Activated gamma-delta T cell treated with anti-CD3 and anti-CD28 coated beads, Interleukin-2, amount 50 U/mL, for 16 hours (primary cell): ENCODE results near the gene PHACTR1.

Experiments used
- DNase-seq: peaks from one replicate; pipeline ENCODE4 v3.0.0-alpha.2; 2020; ENCODE audit warnings: low read depth

Gene PHACTR1

DNA sequence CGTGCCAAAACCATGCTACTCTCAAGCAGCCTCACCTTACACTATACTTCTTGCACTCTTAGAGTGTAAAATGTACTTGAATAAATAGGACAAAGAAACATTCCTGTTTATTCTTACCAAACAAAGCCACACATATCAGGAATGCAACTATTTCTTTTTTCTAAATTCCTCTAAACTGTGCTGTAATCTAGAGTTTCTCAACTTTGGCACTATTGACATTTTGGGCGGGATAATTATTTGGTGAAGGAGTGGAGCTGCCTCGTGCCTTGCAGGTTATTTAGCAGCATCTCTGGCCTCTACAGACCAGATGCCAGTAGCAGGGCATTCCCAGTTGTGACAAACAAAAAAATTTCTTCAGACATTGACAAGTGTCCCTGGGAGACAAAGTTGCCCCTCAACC is 86.9 kb downstream of the PHACTR1 start:
- no peak for DNase-seq

DNA sequence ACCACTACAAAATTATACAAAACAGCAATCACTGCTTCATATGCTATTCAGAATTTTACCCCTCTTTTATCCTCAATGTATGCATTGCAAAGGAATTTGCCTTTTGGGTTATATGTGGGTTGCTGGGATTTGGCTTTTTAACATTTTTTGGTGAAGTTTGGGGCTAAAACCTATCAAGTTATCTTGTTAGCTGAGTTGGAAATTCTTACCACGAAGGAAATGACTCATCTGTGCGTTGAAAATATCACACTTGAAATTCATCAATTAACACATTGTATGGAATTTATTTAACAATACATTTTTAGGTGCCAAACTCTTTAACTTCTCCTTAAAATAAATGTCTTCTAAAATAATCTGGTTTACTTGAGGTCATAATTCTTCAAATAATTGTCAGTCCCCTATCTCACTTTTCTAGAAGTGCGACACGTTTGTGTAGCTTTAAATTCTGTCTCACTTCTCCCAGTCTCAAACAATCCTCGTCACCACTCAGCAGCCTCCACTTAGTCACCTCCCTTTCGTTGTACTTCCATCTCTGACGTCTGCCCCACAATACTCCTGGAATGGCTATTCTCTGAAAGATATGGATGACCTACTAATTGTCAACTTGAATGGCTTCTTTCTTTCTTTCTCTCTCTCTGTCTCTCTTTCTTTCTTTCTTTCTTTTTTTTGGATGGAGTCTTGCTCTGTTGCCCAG is 88.5 kb downstream of the PHACTR1 start:
- no peak for DNase-seq

DNA sequence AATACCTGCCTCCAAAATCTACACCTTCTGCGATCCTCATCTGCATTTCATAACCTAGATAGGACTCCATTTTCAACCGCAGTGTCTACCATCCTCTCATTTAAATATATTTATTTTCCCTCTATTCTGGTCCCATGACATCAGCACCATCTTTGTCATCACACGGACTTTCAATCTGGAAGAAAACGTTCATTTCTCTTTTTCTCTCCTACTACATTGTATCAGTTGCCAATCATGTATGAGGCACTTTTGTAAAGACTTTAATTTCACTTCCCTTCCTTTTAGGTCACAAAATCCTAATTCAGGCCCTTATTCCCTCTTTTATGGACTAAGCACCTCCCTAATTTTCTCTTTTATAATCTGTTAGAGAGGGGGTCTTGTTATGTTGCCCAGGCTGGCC is 89.6 kb downstream of the PHACTR1 start:
- no peak for DNase-seq

DNA sequence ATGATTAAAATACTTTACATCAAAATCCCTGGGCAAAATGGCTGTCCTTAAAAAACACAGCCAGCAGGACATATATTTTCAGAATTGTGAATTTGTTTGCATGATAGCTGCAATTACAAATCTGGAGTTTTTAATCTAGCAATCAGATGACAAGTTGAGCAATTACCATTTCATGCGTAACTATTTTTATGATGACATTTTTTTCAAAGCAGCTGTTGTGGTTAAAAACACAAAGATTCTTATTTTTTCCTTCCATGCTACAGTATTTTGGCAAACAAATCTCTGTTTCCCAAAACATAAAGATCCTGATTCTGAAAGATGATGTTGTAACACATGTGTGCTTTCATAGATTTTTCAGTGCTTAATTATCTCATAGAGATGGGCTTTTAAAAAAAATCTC is 90.2 kb downstream of the PHACTR1 start:
- no peak for DNase-seq

DNA sequence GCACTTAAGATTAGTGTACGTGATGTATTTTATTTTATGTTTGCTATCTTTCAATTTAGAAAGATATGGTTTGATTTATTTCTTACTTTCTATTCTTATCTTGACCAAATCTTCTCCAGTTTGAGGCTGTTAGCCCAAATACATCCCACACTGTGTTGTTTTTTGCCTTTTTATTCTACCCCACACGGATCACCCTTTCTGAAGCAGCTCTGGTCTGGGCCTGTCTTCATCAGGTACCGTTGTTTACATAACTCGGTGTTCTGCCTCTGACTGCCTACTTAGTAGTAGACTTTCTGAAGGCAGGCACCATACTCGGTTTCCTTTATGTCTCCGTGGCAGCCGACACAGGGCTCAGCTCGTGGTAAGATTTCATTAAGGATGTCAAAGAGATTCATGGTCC is 95.0 kb downstream of the PHACTR1 start:
- DNase-seq = no peak

DNA sequence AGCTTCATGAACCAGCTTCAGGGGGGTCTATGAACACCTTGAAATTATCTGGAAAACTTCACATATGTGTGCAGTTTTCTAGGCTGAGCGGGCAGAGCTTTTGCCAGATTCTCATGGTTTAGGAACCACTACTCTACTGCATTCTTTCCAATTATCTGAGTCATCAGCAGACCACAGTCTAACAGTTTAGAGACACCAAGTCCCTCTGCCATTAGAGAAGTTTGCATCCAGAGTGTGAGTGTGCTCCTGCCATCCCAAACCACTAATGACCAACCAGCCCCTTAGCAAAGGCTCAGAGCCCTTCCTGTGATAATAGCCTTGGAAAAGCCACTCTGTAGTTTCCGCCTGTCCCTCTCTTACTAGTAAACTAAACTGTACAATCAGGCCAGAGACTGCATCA is 96.8 kb downstream of the PHACTR1 start:
- no peak for DNase-seq

DNA sequence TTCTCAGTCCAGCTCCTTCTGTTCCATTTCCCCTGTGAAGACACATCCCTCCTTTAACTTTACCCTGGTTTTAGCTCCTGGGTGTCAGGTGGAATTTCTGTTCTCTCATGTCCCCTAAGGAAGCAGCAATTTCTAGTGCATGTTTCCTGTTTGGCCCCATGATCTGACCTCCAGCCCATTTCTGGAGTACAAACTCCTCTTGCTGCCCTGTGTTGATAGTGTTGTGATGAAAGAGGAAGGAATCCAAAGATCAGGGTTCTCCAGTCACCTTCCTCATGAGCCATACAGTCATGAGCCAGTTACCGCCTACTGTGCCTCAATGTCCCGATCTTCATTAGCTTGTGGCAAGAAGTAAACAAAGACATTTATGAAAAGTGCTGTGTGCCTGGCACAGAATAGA is 97.4 kb downstream of the PHACTR1 start:
- DNase-seq = no peak

DNA sequence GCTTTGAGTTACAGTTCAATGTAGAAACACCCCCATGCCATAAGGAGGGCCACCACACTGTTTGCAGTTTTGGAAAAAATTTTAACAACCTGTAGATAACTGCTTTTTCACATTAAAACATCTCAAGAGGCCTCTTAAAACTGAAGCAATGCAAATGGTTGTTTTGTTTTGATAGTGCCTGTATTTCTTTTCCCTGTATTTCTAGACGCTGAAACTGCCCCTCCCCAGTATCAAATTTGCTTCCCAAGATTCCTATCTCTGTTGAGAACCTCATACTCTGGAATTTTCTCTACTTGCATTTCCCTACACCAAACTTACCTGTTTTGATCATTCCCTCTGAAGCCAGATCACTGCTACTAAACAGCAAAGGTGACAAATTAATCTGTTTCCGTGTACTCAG is 98.5 kb downstream of the PHACTR1 start:
- no peak for DNase-seq

DNA sequence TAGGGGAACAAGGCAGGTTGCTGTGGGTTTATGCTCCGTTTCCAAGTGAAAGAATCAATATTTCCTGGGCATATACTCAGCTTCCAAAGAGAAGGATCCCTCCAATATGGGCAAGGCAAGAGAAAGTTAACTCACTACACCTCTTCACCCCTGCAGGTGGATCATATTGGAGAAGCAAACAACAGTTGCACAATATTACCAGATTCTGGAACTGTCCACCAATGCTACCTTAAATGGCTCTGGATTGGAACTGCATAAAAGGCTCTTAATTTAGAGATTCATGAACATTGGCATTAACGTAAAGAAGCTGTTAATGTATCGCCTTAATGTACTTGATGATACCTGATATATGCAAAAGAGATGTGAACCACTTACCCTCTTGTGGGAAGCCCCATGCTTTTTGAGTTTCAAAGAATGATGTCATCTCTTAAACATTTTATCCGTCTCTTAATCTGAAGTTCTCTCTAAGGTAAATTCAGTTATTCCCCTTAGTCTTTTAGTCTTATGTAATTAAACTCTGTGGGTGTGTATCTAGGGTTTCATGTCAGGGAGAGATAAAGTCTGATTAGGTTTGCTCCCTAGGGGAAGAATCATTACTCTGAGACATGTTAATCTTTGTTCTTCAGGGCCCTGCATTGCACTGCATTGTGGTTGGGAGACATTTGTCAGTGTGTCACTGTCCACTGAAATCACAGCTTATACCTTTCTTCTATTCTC is 99.5 kb downstream of the PHACTR1 start:
- no peak for DNase-seq

DNA sequence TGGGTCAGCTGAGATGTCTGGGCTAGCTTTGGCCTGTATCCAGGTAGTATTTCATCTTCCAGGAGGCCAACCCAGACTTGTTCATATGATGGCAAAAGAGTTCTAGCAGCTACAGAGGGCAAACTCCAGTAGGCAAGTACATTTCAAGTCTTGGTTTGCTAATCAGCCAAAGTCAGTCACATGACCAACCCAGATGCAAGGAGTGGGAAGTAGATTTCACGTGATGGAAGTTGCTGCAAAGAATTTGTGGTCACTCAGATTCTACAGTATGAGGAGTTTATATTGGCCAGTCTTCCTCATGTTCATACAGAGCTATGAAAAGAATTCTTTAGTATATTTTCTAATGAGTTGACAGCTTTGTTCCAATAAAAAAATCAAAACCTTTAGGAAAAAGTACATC is 101.8 kb downstream of the PHACTR1 start:
- no peak for DNase-seq

DNA sequence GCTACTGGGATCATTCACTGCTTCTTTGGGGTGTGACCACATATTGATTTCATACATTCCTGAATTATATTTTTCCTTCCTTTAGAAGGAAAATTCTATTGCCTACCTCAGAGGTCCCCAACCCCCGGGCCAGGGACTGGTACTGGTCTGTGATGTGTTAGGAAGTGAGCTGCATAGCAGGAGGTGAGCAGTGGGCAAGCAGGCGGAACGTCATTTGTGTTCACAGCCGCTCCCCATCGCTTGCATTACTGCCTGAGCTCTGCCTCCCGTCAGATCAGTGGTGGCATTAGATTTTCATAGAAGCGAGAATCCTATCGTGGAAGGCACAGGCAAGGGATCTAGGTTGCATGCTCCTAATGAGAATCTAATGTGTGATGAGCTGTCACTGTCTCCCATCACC is 107.3 kb downstream of the PHACTR1 start:
- DNase-seq = no peak

DNA sequence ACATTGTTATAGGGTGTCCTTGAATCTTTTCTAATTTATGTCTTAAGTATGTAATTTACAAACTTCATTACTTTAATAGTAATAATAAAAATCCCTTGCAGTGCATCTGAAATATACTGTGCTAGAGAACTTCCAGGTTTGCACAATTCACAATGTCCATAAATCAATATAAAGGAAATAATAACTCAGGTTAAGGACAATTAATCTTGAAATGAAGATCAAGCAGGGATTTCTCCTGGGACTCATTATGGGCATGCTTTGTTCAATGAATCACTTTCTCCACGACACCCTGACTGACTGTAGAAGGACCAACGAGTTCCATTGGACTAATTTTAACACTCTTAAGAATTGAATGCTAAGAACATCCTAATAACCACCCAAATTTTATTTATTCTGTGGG is 110.0 kb downstream of the PHACTR1 start:
- DNase-seq = no peak

DNA sequence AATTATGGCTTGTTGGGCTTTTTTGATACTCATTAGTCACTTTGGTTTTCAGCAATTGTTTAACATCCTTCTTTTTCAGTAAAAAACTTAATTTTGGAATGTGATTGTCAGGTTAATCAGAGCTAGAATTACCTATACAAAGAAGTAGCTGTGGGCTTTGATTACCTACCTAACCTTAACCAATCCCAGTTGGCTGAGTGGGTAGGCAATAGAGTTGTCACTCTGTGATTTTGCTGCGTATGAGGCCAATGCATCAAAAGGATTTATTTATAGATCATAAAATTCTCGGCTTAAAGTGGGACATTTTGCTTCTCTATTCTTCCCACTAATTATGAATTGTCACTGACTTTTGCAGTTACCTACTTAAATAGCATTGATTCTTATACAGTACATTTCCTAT is 111.4 kb downstream of the PHACTR1 start:
- no peak for DNase-seq

DNA sequence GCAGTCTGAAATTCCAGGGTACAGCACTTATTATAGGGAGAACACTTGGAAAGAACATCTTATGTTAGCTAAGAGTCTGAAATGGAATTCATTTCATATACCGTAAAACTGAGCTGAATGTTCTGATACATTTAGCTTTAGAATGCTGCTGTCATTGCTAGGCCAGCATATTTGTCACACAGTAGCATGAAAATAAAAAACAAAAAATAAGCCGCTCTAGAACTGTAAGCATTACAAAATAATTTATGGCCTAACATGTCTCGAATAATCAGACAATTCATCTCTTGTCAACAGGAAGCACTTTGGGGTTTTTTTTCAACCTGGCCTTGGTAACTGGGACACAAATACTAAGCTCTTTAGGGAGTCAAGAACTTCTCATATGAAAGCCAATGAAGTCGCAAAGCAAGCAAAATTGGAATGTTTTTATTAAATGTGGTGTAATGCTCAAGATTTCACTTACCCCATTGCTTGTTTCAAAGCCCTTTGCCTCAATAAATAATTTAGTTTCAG is 115.7 kb downstream of the PHACTR1 start:
- DNase-seq = no peak

DNA sequence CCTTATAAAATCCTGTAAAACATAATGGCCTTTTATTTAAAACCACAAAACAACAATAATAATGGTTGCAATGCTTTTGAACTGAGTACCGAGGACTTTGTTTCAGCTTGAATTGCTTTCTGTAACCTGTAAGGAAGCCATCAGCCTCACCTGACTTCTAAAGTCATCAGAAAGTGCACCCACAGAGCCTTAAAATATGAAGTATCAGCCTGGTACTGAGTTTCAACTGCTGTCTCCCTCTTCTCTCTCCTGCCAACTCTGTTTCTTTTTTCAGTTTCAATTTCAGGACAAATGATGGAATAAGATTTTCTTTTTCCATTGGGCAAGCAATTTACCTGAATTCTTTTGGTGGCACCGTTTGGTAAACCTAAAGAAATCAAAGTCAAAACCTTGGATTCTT is 119.4 kb downstream of the PHACTR1 start:
- no peak for DNase-seq

DNA sequence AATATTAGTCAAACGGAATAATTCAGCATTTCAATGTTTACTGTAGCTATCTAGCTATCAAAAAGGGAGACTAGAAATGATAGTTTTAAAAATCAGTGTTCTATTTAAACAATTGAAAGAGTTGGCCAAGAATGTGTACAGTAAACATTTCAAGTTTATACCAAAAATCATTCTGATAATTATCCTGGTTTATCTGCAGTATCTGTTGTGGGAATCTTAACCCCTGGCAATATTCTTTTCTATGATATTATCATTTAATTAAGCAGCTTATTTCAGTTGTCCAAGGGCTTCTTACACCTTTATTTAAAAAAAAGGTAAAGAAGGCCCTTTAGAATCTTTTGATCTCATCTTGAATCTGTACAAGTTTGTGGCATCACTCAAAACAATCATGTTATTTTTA is 125.1 kb downstream of the PHACTR1 start:
- DNase-seq = no peak

DNA sequence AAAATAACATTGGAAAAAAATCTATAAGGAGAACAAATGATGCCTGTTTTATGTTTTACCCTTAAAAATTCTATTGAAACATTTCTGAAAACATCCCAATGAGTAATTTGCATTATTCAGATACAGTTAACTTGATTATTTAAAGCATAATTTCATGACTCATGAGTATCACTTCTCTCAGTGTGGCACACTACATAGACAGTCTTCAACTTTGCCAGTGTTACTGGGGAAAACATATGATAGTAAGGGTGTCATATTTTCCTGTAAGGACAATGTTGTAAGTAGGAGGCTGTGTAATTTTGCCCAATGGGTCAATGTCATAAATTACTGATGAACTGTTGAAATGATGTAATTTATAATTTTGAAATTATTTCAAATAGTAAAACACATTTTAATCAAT is 125.5 kb downstream of the PHACTR1 start:
- DNase-seq = no peak

DNA sequence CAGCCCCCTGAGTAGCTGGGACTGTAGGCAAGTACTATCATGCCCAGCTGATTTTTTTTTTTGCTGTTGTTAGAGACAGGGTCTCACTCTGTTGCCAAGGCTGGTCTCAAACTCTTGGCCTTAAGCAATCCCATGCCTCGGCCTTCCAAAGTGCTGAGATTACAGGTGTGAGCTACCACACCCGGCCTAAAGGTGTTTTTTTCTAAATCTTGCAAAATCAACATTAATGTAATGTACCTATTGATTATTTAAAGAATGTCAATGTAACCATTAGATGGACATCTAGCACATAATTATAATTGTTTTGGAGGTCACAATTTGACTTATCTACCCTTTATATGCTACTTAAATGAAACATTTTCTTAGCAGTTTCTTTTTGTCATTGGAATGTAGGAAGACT is 126.1 kb downstream of the PHACTR1 start:
- no peak for DNase-seq

DNA sequence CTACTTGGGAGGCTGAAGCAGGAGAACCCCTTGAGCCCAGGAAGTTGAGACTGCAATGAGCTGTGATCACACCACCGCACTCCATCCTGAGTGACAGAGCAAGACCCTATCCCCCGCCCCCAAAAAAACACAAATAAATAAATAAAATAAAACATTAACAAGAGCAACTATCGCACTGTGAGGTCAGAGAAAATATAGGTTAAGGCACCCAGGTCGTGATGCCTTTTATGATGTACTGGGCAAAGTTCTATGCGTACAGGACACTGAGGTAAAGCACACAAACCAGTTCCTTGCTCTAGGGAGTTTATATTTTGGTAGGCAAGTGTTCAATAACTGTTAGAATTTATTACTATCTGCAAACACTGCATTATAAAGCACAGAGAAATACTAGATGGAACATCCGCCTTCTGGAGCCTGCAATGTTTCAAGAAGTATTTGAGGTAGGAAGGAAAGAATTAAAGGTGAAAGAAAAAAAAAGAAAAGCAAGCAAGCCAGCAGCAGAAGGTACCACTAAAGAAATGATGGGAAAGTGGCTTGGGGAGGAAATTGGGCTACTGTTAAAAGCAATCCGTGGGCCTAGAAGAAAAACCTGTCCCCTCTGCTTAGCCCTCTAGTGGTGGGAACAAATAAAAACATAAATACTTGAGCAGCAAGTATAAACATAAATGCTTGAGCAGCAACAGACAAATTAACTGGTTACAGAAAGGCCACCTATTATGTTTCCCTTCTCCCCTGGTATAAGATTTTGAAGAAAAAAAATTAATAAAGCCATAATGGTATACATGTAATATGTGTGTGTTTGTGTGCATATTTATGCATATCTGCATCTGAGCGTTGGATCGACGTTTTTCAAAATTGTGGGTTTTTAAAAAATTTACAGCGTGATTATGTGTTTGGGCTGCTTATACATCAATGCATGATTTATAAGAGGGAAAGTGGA is 128.0 kb downstream of the PHACTR1 start:
- DNase-seq = no peak

DNA sequence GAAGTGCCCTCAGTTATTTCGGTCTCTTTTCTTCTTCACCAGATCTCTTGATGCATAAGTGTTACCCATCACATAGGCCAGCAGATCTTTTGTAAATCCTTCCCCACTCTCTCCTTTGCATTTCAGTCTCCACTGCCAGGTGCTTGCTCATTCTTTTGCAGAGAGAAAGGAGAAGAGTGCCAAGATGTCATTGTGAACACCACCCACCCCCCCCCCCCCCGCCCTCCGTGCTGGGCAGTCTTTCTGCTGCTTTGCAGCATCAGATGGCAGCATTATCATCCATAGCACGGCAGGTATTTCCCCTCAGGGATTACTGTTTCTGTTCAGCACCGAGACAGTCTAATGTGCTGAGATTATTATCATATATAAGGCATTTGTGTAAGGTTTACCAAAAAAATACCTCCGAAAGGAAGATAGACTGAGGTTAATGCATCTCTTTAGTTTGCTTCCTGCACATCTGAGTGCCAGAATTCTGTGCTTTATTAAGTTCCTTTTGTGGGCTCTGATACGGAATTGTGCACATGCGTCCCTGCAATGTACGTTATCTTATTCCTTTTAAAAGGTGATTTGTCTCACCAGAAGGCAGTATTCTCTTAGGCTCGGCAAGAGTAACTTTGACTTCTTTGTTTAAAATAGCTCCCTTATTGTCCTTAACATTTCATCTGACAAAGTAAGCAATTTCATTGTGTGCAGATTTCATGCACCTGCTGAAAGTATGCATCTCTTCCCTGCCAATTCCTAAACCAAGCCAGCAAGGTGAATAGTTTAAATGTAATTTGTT is 128.8 kb downstream of the PHACTR1 start:
- DNase-seq = no peak

DNA sequence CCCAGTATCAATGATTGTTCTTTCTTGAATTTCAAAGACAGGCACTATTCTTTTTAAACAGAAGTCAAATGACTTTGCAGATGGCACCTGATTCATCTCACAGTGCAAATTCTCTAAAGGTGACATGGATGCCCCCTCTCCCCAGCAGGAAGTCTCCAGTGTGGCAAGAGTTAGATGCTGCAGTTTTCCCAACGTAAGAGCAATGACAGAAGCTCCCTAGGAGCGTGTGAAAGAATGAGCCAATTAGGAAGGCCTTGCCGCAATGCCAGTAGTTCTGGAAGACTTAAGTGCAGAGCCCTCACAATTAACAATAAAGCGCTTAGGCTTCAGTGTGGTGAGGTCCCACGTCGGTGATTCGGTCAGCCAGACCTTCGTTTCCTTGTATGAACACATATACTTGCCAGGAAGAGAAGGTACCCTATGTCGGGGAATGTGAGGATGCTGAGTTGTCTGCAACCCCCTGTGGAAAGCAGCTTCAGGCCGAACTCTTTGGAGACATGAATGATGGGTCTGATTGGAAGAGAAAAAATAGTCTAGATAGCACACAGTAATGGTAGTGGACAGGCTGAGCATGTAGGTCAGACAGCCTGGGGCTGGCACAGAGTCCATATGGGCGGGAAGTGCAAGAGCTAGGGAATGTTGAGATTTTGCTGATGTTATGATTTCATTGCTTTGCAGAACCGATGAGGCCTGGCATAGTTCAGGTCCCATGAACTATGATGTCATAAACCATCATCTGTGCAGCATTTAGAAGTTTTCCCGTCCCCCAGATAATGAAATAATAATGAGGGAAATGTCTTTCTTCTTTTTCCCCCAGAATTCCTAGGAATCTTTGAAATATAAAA is 132.6 kb downstream of the PHACTR1 start:
- DNase-seq = no peak
